H9 (cell line): ENCODE measurements around the gene LGR5. TPM values are rescaled to one million over a fixed set of nuclear protein-coding genes. Genes with fewer than 3 reads are reported as not detected.

Source experiments
- DNase-seq: peaks from one replicate; pipeline ENCODE4 v3.0.0-alpha.2; 2017
- H2AFZ ChIP-seq: one replicate; pipeline ENCODE4 v1.6.1; 2013; ENCODE audit warnings: mild to moderate bottlenecking, low read length, control low read depth, moderate library complexity
- H2AK5ac ChIP-seq: 2 replicates; pipeline ENCODE4 v1.6.1; 2013; ENCODE audit warnings: low read length, control low read depth, mixed read lengths; ENCODE audit not compliant: insufficient read length
- H2BK120ac ChIP-seq: one replicate; pipeline ENCODE4 v1.6.1; 2013; ENCODE audit warnings: low read depth, mild to moderate bottlenecking, low read length, control low read depth, inconsistent platforms; ENCODE audit not compliant: poor library complexity, severe bottlenecking
- H2BK12ac ChIP-seq: 2 replicates; pipeline ENCODE4 v1.6.1; 2013; ENCODE audit warnings: low read length, control low read depth, mixed read lengths, low read depth; ENCODE audit not compliant: insufficient read length
- H2BK15ac ChIP-seq: 2 replicates; pipeline ENCODE4 v1.6.1; 2013; ENCODE audit warnings: low read depth, low read length, control low read depth
- H2BK20ac ChIP-seq: one replicate; pipeline ENCODE4 v1.6.1; 2013; ENCODE audit warnings: low read depth, mild to moderate bottlenecking, low read length, control low read depth, inconsistent platforms; ENCODE audit not compliant: poor library complexity, severe bottlenecking
- H2BK5ac ChIP-seq: 2 replicates; pipeline ENCODE4 v1.6.1; 2013; ENCODE audit warnings: low read length, control low read depth, mixed read lengths; ENCODE audit not compliant: insufficient read length
- H3K14ac ChIP-seq: 2 replicates; pipeline ENCODE4 v1.6.1; 2013; ENCODE audit warnings: low read length, control low read depth; ENCODE audit not compliant: insufficient read depth
- H3K18ac ChIP-seq: 2 replicates; pipeline ENCODE4 v1.6.1; 2013; ENCODE audit warnings: low read depth, mild to moderate bottlenecking, mixed read lengths, low read length, control low read depth; ENCODE audit not compliant: insufficient read length
- H3K23ac ChIP-seq: 2 replicates; pipeline ENCODE4 v1.6.1; 2013; ENCODE audit warnings: low read length, control low read depth, mixed read lengths, low read depth; ENCODE audit not compliant: insufficient read length
- H3K23me2 ChIP-seq: 2 replicates; pipeline ENCODE4 v1.6.1; 2013; ENCODE audit warnings: low read depth, mild to moderate bottlenecking, mixed read lengths, low read length, control low read depth; ENCODE audit not compliant: insufficient read length, poor library complexity, severe bottlenecking
- H3K27ac ChIP-seq: 2 replicates; pipeline ENCODE4 v1.5.1; 2013; ENCODE audit warnings: low read length, control low read depth, mixed read lengths, low read depth; ENCODE audit not compliant: insufficient read length
- H3K27me3 ChIP-seq: 2 replicates; pipeline ENCODE4 v1.6.1; 2013; ENCODE audit warnings: low read length, control low read depth, inconsistent platforms; ENCODE audit not compliant: insufficient read depth
- H3K4ac ChIP-seq: 2 replicates; pipeline ENCODE4 v1.6.1; 2013; ENCODE audit warnings: low read depth, mild to moderate bottlenecking, control low read depth, inconsistent platforms, low read length, moderate library complexity
- H3K4me1 ChIP-seq: 2 replicates; pipeline ENCODE4 v1.6.1; 2013; ENCODE audit warnings: low read length, control low read depth, inconsistent platforms; ENCODE audit not compliant: insufficient read depth
- H3K4me2 ChIP-seq: 2 replicates; pipeline ENCODE4 v1.6.1; 2013; ENCODE audit warnings: low read length, control low read depth, mixed read lengths; ENCODE audit not compliant: insufficient read length, insufficient read depth
- H3K56ac ChIP-seq: 2 replicates; pipeline ENCODE4 v1.6.1; 2013; ENCODE audit warnings: low read depth, mild to moderate bottlenecking, mixed read lengths, low read length, control low read depth; ENCODE audit not compliant: insufficient read length
- H3K79me1 ChIP-seq: 2 replicates; pipeline ENCODE4 v1.6.1; 2013; ENCODE audit warnings: low read depth, mild to moderate bottlenecking, moderate library complexity, low read length, control low read depth, inconsistent platforms; ENCODE audit not compliant: insufficient read depth, poor library complexity, severe bottlenecking
- H3K79me2 ChIP-seq: 2 replicates; pipeline ENCODE4 v1.6.1; 2013; ENCODE audit warnings: low read length, control low read depth, inconsistent platforms; ENCODE audit not compliant: insufficient read depth
- H3K9ac ChIP-seq: 2 replicates; pipeline ENCODE4 v1.6.1; 2013; ENCODE audit warnings: low read length, control low read depth, mixed read lengths; ENCODE audit not compliant: insufficient read length; ENCODE audit errors: extremely low read depth
- H3K9me3 ChIP-seq: one replicate; pipeline ENCODE4 v1.6.1; 2013; ENCODE audit warnings: low read depth, low read length, inconsistent platforms; ENCODE audit not compliant: control insufficient read depth
- H3T11ph ChIP-seq: one replicate; pipeline ENCODE4 v1.6.1; 2013; ENCODE audit warnings: mild to moderate bottlenecking, low read length, control low read depth, inconsistent platforms
- H4K20me1 ChIP-seq: one replicate; pipeline ENCODE4 v1.6.1; 2013; ENCODE audit not compliant: control insufficient read depth, insufficient read length, insufficient read depth
- H4K5ac ChIP-seq: 2 replicates; pipeline ENCODE4 v1.6.1; 2013; ENCODE audit warnings: low read depth, mild to moderate bottlenecking, mixed read lengths, low read length, control low read depth; ENCODE audit not compliant: insufficient read length
- H4K8ac ChIP-seq: replicated peaks from 2 replicates; pipeline ENCODE4 v1.6.1; 2013; ENCODE audit warnings: low read length, control low read depth, mixed read lengths, low read depth; ENCODE audit not compliant: insufficient read length
- H4K91ac ChIP-seq: 2 replicates; pipeline ENCODE4 v1.6.1; 2013; ENCODE audit warnings: low read depth, mild to moderate bottlenecking, moderate library complexity, mixed read lengths, low read length, control low read depth; ENCODE audit not compliant: insufficient read length
- H3K27ac Mint-ChIP-seq, 3 experiments: 2 replicates in 2 of 3; 3 replicates in 1 of 3; pipeline ENCODE4 v1.8.0; 2020 to 2021; ENCODE audit warnings: mixed read lengths in 3 of 3, mild to moderate bottlenecking in 1 of 3, moderate library complexity in 1 of 3
- H3K27me3 Mint-ChIP-seq: 2 replicates; pipeline ENCODE4 v1.8.0; 2021; ENCODE audit warnings: low read depth, mild to moderate bottlenecking, moderate library complexity, mixed read lengths
- H3K36me3 Mint-ChIP-seq, 3 experiments: 2 replicates in 2 of 3; 3 replicates in 1 of 3; pipeline ENCODE4 v1.8.0; 2020 to 2021; ENCODE audit warnings: low read depth in 3 of 3, mixed read lengths in 3 of 3; ENCODE audit not compliant: insufficient read depth in 1 of 3
- H3K4me1 Mint-ChIP-seq, 2 experiments: 2 replicates each; pipeline ENCODE4 v1.8.0; 2020; ENCODE audit warnings: mixed read lengths in 2 of 2
- H3K4me3 Mint-ChIP-seq, 2 experiments: 2 replicates in 1 of 2; 3 replicates in 1 of 2; pipeline ENCODE4 v1.8.0; 2020 to 2021; ENCODE audit warnings: mild to moderate bottlenecking in 2 of 2, mixed read lengths in 2 of 2, moderate library complexity in 1 of 2
- H3K9me3 Mint-ChIP-seq, 2 experiments: 2 replicates in 1 of 2; 3 replicates in 1 of 2; pipeline ENCODE4 v1.8.0; 2020; ENCODE audit warnings: mild to moderate bottlenecking in 2 of 2, mixed read lengths in 2 of 2, moderate library complexity in 1 of 2
- WGBS: extraction: QIAGEN DNeasy Blood & Tissue Kit; methylation state at CpG from one replicate; pipeline ENCODE4 v1.1.7; 2013; ENCODE audit warnings: missing lambda C conversion rate, low lambda C conversion rate, mixed read lengths; ENCODE audit not compliant: insufficient read length; ENCODE audit errors: extremely low coverage; 5-methylcytosine and 5-hydroxymethylcytosine counted together
- total RNA-seq: library from RNA; stranded (reverse); gene quantifications from 2 replicates; pipeline ENCODE4 v1.2.1, GENCODE V29; 2021
- TF ChIP-seq, protein P1 (sequence below): fragments of 200-600 bp; sonication (generic); conservative IDR thresholded peaks from 3 replicates; pipeline ENCODE4 v1.8.0; 2021; ENCODE audit warnings: antibody characterized with exemption, mild to moderate bottlenecking

Gene LGR5
- total RNA-seq, 1 experiment from 2014 or later: 0.09 TPM

- H3K56ac ChIP-seq: no peak overlapping the region
- H2BK15ac ChIP-seq: no peak overlapping the region
- Mint-ChIP-seq H3K4me1 (peaks cover 0 to 3% of the 10 kb centered on the region in 2 experiments; a peak in 2 of 4 replicates), H3K27me3 (no peaks in the 10 kb centered on the region), H3K27ac (no peak overlapping the region; a peak in 2 of 7 replicates), H3K36me3 (no peaks in the 10 kb centered on the region), H3K9me3 (no peaks in the 10 kb centered on the region), H3K4me3 (no peak overlapping the region)
- no peaks in the 10 kb centered on the region for H3K27me3 ChIP-seq
- H3K9ac ChIP-seq: no peak overlapping the region
- H2BK12ac ChIP-seq: no peak overlapping the region
- H3K14ac ChIP-seq: no peak overlapping the region
- H2AK5ac ChIP-seq: no peak overlapping the region
- H3K18ac ChIP-seq: no peak overlapping the region
- no peak overlapping the region for H3K23ac ChIP-seq
- H2BK5ac ChIP-seq: no peak overlapping the region
- no peak overlapping the region for H3K4me2 ChIP-seq
- no CpG with 5 or more reads among the region's 2 CpGs for WGBS
- H3K4ac ChIP-seq: no peak overlapping the region
- H4K91ac ChIP-seq: no peak overlapping the region
- no peak overlapping the region for H3T11ph ChIP-seq
- no peaks in the 10 kb centered on the region for H3K23me2 ChIP-seq
- TF ChIP-seq, protein P1, sequence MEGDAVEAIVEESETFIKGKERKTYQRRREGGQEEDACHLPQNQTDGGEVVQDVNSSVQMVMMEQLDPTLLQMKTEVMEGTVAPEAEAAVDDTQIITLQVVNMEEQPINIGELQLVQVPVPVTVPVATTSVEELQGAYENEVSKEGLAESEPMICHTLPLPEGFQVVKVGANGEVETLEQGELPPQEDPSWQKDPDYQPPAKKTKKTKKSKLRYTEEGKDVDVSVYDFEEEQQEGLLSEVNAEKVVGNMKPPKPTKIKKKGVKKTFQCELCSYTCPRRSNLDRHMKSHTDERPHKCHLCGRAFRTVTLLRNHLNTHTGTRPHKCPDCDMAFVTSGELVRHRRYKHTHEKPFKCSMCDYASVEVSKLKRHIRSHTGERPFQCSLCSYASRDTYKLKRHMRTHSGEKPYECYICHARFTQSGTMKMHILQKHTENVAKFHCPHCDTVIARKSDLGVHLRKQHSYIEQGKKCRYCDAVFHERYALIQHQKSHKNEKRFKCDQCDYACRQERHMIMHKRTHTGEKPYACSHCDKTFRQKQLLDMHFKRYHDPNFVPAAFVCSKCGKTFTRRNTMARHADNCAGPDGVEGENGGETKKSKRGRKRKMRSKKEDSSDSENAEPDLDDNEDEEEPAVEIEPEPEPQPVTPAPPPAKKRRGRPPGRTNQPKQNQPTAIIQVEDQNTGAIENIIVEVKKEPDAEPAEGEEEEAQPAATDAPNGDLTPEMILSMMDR: no peak
- H2AFZ ChIP-seq: no peak overlapping the region
- no peak overlapping the region for H4K5ac ChIP-seq
- H3K9me3 ChIP-seq: no peaks in the 10 kb centered on the region
- H2BK120ac ChIP-seq: no peak overlapping the region
- H3K4me1 ChIP-seq: no peaks in the 10 kb centered on the region
- no peak overlapping the region for H4K8ac ChIP-seq
- H4K20me1 ChIP-seq: no peaks in the 10 kb centered on the region
- DNase-seq: no peak
- no peak overlapping the region for H3K27ac ChIP-seq
- H3K79me2 ChIP-seq: no peaks in the 10 kb centered on the region
- H2BK20ac ChIP-seq: no peak overlapping the region
- H3K79me1 ChIP-seq: no peaks in the 10 kb centered on the region
Observed at GRCh38 chr12:71399197-71399596, 40.4 kb upstream of the LGR5 start.
